HG03565 (cell line): ENCODE measurements around the gene PLEKHF1.

Experiments
- ATAC-seq: cut with Tn5 transposase; IDR thresholded peaks from one replicate; pipeline ENCODE4 v1.9.1; 2021; ENCODE audit warnings: mild to moderate bottlenecking, moderate library complexity; ENCODE audit not compliant: unreplicated experiment

The PLEKHF1 gene

GRCh38 chr19:29634423-29635130 lies 30.7 kb upstream of the PLEKHF1 start:
- ATAC-seq = no peak

DNA sequence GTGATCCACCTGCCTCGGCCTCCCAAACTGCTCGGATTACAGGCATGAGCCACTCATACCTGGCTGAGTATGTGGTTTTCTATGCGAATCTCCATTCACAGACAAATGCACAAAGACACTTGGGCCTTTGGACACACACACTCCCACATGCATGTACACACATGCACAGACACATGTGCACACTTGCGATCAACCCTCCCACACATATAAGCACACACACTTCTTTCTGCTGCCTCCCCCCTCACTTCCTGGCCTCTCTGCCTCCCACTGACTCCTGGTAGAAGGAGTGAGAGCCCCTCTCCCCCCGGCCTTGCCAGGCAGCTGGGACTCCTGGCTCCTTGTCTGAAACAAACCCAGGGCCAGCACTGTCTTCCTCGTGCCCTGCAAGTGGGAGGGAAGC lies 29.3 kb upstream of the PLEKHF1 start:
- ATAC-seq = no peak

DNA sequence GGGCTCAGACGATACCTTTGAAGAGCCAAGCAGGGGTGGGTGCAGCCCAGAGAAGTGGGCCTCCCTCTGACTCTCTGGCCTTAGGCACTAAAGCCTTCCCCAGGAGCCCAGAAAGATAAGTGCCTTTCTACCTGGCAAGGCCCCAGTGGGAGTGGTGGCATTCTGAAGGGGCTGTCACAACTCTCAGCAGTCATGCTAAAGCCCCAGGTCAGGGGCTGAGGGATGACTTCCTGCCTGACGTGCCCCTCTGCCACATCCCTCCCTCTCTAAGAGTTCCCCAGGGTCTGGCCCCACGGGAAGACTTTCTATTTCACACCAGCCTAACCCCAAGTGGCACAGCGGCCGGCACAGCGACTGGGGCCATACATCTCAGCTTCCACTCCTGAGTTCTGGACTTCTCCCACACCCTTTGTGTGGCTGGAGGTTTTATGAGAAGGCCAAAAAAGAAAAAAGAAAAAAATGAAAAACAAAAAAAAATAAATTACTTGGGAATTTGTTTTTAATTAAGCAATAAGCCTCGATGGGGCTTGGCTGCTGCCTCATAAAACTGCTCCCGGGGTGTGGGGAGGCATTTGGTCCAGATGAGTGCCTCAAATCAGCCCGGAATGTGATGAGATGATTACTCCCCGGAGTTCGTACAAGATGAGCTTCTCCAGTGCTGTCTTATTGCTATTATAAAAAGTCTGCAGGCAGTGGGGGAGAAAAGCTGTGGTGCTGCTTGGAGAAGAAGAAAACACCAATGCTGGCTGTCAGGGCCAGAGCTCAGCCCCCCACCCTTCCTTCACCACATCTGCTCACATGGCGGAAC lies 28.5 kb upstream of the PLEKHF1 start:
- no peak for ATAC-seq

DNA sequence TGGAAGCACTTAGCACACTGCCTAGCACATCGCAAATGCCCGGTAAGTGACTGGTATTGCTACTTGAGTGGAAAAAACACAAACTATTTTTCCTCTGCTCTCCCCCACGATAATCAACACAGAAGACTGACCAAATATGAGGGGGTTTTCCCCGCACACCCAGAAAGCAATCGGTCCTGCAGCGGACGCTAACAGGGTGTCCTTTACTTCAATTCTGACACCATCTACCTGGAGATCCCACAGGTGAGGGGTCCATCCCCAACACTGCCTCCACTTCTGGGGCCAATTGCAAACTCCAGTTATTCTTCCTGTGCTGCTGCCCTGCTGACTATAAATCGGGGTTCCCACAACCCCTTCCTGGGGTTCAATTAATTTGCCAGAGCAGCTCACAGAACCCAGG lies 26.2 kb upstream of the PLEKHF1 start:
- ATAC-seq = no peak

DNA sequence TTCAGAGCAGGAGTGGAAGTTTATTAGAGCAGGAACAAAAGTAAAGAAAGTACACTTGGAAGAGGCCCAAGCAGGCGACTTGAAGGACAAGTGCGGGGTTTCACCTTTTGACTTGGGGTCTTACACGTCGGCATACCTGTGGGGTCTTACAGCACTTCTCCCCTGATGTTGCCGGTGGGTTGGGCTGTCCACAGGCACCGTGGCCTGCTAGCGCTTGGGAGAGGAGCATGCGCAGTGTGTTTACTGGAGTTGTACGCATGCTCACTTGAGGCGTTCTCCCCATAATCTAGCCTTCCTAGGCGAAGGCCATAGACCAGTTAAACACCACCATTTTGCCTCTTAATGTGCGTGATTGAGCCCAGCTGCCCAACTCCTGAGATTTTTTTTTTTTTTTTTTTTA lies 25.0 kb upstream of the PLEKHF1 start:
- no peak for ATAC-seq

- ATAC-seq = no peak
These were observed 23.7 kb upstream of the PLEKHF1 start for GRCh38 chr19:29641597-29641996.

- no peak for ATAC-seq
These were observed 21.8 kb upstream of the PLEKHF1 start for GRCh38 chr19:29643361-29643935.

DNA sequence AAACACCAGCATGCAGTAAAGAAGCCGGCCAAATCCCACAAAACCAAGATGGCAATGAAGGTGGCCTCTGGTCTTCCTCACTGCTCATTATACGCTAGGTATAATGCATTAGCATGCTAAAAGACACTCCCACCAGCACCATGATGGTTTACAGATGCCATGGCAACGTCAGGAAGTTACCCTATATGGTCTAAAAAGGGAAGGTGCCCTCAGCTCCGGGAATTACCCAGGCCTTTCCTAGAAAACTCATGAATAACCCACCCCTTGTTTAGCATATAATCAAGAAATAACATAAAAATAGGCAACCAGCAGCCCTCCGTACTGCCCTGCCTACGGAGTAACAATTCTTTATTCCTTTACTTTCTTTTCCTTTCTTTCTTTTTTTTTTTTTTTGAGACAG lies 21.1 kb upstream of the PLEKHF1 start:
- ATAC-seq = no peak

- no peak for ATAC-seq
These were observed 19.8 kb upstream of the PLEKHF1 start for GRCh38 chr19:29645491-29645867.

- ATAC-seq = no peak
These were observed 19.4 kb upstream of the PLEKHF1 start for GRCh38 chr19:29645911-29646310.

- ATAC-seq = no peak
These were observed 14.4 kb upstream of the PLEKHF1 start for GRCh38 chr19:29650772-29651387.

DNA sequence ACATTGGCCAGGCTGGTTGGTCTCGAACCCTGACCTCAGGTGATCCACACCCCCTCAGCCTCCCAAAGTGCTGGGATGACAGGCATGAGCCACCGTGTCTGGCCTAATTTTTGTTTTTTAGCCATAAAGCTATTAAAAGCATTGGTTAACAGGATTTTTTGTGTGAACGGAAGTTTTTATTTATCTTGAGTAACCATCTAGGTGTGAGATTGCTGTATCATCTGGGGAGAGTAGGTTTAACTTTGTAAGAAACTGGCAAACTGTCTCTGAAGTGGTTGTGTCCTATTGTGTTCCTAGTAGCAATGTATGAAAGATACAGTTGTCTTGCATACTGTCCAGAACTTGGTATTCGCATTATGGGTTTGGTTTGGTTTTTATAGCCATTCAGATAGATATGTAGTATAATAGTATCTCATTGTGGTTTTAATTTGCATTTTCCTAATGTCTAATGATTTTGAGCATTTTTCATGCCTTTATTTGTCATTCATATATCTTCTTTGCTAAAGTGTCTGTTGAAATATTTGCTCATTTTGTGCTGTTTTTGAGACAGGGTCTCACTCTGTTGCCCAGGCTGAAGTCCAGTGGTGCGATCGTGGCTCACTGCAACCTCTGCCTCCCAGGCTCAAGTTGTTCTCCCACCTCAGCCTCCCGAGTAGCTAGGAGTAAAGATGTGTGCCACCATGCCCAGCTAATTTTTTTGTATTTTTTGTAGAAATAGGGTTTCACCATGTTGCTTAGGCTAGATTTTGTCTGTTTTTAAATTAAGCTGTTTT lies 13.5 kb upstream of the PLEKHF1 start:
- no peak for ATAC-seq

DNA sequence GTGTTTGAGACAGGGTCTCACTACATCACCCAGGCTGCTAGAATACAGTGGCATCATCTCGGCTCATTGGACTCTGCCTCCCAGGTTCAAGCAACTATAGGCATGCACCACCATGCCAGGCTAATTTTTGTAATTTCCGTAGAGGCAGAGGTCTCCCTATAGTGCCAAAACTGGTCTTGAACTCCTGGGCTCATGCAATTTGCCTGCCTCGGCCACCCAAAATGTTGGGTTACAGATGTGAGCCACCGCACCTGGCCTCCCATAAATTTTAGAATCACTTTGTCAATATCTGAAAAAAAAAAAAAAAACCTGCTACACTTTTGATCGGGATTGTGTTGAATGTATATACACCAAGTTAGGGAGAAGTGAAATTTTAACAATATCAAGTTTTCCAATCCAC lies 11.9 kb upstream of the PLEKHF1 start:
- no peak for ATAC-seq

GRCh38 chr19:29655648-29656335 lies 9.5 kb upstream of the PLEKHF1 start:
- no peak for ATAC-seq

DNA sequence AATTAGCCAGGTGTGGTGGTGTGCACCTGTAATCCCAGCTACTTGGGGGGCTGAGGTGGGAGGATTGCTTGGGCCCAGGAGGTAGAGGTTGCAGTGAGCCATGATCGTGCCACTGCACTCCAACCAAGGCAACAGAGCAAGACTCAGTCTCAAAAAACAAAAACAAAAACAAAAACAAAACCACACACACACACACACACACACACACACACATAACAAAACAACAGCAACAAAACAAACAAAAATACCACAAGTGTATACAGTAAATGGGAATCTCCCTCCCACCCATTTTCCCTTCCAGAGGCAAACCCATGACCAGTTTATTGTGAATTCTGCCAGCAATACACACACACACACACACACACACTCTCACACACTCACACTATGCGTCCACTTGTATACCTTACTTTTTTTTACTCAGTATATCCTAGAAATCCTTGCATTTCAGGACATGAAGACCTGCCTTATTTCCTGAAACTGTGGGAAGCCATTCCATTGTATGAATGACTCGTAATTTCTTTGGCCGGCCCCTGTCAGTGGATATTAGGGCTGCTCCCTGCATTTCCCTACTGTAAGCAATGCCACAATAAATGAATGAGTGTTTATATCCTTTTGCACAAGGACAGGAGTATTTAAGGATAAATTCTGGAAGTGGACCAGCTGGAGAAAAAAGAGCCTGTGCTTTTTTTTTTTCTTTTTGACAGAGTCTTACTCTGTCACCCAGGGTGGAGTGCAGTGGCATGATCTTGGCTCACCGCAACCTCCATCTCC lies 6.9 kb upstream of the PLEKHF1 start:
- ATAC-seq = no peak

DNA sequence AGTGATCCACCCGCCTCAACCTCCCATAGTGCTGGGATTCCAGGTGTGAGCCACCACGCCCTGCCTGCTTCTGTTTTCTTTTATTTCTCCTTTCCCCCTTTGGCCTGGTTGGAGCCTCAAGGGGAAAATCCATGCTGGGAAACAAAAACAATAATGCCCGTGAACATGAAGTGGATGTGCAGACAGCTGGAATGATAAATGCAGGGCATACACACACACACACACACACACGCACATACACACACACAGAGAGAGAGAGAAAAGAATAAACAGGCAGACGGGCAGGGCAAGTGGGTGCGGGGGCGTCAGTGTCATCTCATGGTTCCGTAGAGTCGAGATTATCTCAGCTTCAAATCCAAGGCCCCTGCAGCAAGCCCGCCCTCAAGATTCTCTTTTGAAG lies 4.4 kb upstream of the PLEKHF1 start:
- ATAC-seq = no peak

GRCh38 chr19:29662278-29662603 lies 3.0 kb upstream of the PLEKHF1 start:
- no peak for ATAC-seq

GRCh38 chr19:29662604-29663404 lies 2.5 kb upstream of the PLEKHF1 start:
- ATAC-seq = no peak
